NCI-H2107 (cell line): Measurements from ENCODE around the gene PRDX3.
"Not testable (repeated sequence)": the region's sequence is repeated elsewhere in the genome, so short reads cannot be mapped to it uniquely, and the experiment has no call there.

Experiments used
- DNase-seq: peaks from one replicate; lab custom pipeline; 2025; lab: John Stamatoyannopoulos, UW

The PRDX3 gene

GRCh38 chr10:119206603-119207365 is 28.2 kb upstream of the PRDX3 start:
- no peak for DNase-seq

- DNase-seq: no peak
Observed at GRCh38 chr10:119205894-119206602, 27.4 kb upstream of the PRDX3 start.

- no peak for DNase-seq
Observed at GRCh38 chr10:119203006-119203405, 24.4 kb upstream of the PRDX3 start.

- no peak for DNase-seq
Observed at GRCh38 chr10:119201233-119201632, 22.6 kb upstream of the PRDX3 start.

DNA sequence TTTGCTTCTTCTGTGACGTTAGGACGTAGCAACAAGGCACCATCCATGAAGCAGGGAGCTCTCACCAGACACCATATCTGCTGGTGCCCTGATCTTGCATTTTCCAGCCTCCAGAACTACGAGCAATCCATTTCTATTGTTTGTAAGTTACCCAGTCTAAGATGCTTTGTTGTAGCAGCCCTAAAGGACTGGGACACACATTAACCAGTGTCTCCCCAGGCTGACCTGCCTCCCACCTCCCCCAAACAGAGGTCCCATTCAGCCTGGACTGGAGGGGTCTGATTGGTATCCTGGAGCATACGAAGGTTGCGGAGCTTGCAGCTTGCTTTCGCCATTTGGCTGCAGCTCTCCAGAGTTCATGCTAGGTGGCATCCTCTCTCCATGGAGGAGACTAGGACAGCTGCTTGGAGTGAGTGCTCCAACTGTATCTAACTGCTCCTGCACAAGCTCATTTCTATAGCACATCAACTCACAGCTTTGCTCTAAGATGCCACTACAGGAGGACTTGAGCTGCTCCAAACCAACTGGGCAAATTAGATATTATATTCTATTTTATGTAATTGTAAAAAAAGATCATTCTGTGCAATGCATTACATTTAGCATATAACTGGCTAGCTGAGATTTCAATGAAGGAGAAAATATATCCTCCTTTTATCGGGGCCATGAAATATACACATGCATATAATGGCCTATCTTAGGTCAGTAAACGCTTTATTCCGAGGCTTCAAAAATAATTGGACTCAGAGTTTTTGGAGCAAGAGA is 20.8 kb upstream of the PRDX3 start:
- no peak for DNase-seq

DNA sequence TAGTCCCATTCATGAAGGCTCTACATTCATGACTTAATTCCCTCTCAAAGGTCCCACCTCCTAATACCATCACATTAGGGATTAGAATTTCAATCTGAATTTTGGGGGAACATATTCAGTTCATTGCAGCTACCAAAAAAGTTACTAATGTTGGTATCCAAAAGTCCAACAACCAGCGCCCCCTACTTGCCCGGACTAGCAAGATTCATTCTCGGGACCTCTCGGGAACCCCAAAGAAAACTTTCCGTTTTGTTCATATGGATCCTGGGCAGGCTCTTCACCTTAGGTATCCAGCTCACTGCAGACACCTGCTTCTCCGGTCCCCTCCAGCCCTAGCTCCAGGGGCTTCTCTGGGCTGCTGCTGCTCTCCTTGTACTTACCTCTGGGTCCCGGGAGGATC is 19.8 kb upstream of the PRDX3 start:
- DNase-seq: no peak

DNA sequence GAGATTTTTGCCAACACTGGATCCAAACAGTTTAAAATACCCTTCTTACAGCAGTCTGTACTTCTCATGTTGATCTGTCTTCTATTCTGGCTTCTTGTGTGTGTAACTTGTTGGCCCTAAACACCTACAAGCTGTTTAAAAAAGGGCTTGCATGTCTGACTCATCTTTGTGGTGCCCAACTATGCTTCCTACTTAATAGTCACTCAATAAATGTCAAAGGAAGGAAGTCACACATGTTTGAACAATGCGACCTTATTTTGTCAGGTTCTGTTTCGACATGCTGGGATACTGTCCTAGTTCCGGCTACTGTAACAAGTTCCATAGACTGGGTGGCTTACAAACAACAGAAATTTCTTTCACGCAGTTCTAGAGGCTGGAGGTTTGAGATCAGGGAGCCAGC is 19.3 kb upstream of the PRDX3 start:
- DNase-seq: no peak

DNA sequence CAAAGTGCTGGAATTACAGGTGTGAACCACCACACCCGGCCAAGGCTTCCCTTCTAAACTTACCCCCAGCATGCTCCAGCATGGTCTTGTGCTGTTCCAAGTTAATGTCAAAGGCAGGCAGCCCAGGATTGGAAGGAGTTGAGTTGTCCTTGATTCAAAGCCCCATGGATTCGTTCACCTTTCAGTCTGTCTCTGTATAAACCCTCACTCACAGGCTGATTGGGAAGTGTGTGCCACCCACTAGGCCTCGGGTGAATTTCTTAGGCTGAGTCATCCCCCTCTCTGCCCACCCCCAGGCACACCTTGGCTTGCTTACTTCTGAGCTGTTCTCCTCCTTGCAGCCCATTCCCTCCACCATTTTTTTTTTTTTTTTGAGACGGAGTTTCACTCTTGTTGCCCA is 13.3 kb upstream of the PRDX3 start:
- DNase-seq: no peak

DNA sequence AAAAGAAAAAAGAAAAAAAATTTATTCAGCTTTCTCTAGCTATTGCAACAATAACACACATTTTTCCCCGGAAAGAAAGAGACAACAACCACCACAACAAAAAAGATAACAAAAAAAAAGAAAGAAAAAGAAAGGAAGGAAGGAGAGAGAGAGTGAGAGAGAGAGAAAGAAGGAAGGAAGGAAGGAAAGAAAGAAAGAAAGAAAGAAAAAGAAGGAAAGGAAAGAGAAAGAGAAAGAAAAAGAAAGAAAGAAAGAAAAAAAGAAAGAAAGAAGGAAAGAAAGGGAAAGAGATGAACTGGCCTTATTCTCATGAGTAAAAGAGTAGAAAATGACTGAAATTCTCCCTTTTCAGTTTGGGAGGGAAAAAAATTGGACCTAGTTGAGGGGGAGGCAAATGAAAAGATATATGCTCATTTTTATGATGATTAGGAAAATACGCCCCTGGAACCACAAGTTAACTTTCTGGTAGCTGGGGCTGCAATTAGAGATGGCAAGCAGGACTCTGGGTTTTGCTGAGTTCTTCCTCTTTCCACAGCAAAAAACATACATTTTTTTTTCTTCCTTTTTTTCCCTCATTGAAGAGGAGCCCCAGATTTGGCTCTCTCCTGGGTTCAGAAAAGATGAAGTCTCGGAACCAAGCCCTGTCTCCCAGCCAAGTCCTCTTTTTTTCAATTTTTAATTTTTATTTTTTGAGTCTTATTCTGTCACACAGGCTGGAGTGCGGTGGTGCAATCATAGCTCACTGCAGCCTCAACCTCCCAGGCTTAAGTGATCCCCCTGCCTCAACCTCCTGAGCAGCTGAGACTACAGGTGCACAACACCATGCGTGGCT is 12.6 kb upstream of the PRDX3 start:
- no peak for DNase-seq

- DNase-seq: no peak
Observed at GRCh38 chr10:119190353-119190752, 11.7 kb upstream of the PRDX3 start.

DNA sequence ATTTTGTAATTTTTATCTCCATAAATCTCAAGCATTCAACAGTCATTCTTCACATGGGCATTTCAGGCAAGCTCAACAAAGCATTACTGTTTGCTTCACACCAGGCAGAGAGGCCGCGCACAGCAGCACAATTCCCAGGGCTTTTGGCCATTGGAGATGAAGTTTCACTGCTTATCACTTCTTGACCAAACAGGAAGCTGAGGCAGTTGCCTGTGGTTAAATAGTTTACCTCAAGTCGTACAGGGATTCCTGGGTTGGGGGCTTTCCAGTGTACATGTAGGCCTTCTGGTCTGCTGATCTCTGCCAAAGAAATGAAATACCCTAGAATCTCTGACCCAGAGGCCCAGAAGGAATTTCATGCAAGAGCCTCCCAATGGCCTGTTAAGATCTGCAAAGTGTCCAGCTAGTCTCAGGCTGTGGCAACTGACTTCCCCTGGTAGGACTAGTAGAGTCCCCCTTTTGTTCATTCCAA is 11.2 kb upstream of the PRDX3 start:
- DNase-seq: no peak

GRCh38 chr10:119183664-119184412 is 5.2 kb upstream of the PRDX3 start:
- DNase-seq: no peak

- not testable (repeated sequence) for DNase-seq
Observed at GRCh38 chr10:119180850-119181400, 2.3 kb upstream of the PRDX3 start.

GRCh38 chr10:119177708-119178371 is 772 bp downstream of the PRDX3 start:
- no peak for DNase-seq

DNA sequence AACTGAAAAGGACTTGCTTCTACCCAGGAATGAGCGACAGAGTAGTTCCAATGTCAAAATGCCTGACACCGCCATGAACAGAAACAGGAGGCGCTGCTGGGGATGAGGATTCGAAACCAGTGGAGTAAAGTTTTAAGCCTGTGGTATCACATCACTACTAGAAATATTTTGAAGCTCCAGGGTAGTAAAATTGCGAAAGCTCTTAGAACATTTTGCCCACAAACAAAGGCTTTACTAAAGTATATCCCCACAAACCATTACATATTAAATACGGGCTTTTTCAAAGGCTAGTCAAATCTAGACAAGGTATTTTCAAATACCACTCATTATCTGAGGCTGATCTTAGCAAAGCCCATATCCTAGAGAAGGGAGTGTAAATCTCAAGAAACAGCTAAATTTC is 2.4 kb downstream of the PRDX3 start:
- no peak for DNase-seq

GRCh38 chr10:119174109-119174508 is 4.5 kb downstream of the PRDX3 start:
- no peak for DNase-seq

DNA sequence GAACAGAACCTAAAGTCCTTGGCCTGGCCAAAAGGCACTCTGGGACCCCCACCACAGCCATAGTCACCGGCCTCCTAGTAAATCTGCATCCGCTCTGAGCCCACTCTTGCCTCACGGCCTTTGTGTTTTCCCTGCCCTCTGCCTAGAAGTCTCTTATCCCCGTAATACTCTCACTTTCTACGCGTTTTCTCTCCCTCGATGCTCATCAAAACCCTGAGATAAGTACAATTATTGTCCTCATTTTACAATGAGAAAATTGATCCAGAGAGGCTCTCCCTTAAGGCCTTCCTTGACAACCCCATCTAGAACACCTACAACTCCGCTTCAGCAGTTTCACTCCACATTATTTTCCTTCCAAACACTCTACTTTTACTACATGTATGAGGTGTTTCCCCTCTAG is 11.6 kb downstream of the PRDX3 start:
- no peak for DNase-seq

DNA sequence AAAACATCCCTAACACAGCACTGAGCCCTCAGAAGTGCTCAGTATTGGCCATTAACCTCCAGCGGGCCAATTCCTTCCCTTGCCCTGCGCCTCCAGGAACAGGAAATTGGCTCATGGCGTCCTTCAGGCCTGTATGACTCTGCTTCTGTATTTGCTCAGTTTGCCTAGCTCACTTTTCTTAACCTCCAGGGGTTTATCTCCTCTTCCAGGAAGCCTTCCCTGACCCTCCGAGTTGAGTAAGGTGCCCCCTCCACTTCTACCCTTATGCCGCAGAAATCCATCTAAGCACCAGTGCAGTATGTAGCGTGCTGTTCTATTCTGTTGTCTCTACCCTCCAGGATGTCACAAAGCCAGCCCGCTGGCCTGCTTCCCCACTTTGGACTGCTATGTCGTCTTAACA is 12.0 kb downstream of the PRDX3 start:
- DNase-seq: no peak

- DNase-seq: no peak
Observed at GRCh38 chr10:119166118-119166500, 12.5 kb downstream of the PRDX3 start.
